HL-60/S4 treated with phorbol 12-myristate 13-acetate at 8.2 ng/mL for 4 days and 3 days (cell line): Measurements from ENCODE around the gene CLDN4.
"Not testable (repeated sequence)": the region's sequence is repeated elsewhere in the genome, so short reads cannot be mapped to it uniquely, and the experiment has no call there.

Experiments used
- in situ Hi-C: fragments of 300-500 bp; cut with MboI; formaldehyde crosslinking; loops from 2 replicates; pipeline ENCODE4 v1.15.0; 2022; ENCODE audit warnings: low sequenced_read_pairs

Gene CLDN4, protein sequence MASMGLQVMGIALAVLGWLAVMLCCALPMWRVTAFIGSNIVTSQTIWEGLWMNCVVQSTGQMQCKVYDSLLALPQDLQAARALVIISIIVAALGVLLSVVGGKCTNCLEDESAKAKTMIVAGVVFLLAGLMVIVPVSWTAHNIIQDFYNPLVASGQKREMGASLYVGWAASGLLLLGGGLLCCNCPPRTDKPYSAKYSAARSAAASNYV

GRCh38 chr7:73830681-73831583, at the start of gene CLDN4:
Gene CLDN4, plus strand, starts transcription at chr7:73830996. Its CDS starts 206 bp downstream, at chr7:73831202.
- in situ Hi-C loops = no loop called here

- in situ Hi-C loops = no loop called here
These were observed 44.2 kb upstream of the CLDN4 start for GRCh38 chr7:73786588-73786987.

DNA sequence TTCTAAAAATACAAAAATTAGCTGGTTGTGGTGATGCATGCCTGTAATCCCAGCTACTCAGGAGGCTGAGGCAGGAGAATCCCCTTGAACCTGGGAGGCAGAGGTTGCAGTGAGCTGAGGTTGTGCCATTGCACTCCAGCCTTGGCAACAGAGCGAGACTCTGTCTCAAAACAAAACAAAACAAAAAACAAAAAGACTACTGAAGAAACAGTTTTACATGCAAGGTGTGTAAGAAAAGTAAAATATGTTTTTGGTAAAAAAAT, 43.1 kb upstream of the CLDN4 start:
- in situ Hi-C loops = not testable (repeated sequence)

GRCh38 chr7:73789051-73789450, 41.7 kb upstream of the CLDN4 start:
- in situ Hi-C loops = no loop called here

DNA sequence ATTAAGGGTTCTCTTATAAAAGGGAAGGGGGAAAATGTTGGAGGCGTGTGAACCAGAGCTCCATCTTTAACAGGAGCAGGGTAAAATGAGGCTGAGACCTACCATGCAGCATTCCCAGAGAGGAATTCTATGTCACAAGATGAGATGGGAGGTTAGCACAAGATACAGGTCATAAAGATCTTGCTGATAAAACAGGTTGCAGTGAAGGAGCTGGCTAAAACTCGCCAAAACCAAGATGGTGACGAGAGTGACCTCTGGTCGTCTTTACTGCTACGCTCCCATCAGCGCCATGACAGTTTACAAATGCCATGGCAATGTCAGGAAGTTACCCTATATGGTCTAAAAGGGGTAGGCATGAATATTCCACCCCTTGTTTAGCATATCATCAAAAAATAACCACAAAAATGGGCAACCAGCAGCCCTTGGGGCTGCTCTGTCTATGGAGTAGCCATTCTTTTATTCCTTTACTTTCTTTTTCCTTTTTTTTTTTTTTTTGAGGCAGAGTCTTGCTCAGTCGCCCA, 39.6 kb upstream of the CLDN4 start:
- in situ Hi-C loops = not testable (repeated sequence)

DNA sequence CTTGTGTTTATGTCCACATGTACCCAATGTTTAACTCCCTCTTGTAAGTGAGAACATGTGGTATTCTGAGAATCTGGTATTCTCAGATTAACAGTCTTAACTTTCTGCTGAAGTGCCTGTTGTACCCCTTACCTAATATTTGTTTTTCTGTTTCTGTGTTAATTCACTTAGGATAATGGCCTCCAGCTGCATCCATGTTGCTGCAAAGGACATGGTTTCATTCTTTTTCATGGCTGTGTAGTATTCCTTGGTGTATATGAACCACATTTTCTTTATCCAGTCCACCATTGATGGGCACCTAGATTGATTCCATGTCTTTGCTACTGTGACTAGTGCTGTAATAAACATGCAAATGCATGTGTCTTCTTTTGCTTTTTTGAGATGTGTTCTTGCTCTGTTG, 35.6 kb upstream of the CLDN4 start:
- in situ Hi-C loops = not testable (repeated sequence)

GRCh38 chr7:73796656-73797055, 34.1 kb upstream of the CLDN4 start:
- in situ Hi-C loops = not testable (repeated sequence)

GRCh38 chr7:73797176-73797575, 33.6 kb upstream of the CLDN4 start:
- in situ Hi-C loops = not testable (repeated sequence)

DNA sequence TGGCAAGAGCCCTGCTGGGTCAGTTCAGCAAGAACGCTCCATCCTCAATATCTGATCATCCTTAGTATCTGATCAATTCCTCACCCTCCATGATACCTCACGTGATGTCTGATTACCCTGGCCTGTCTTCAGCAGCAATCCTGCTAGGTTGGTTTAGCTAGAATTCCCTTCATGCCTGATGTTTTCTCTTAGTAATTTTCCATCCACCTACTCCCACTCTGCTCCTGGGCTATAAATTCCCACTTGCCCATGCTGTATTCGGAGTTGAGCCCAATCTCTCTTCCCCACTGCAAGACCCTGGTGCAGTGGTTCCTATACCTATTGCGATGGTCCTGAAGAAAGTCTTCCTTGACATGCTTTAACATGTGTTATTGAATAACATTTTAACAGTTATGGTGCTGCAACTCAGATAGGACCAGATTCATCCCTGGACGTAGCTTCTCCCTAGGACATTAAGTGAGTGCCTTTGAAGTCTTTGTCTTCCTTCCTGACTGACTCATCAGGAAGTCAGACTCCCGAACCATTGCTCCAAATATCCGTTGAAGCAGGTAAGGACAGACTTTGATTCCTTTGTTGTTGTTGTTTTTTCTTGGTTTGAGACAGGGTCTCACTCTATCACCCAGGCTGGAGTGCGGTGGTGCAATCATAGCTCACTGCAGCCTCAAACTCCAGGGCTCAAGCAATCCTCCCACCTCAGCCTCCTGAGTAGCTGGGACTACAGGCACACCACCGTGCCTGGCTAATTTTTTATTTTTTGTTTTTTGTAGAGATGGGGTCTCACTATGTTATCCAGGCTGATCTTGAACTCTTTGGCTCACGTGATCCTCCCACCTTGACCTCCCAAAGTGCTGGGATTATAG, 31.3 kb upstream of the CLDN4 start:
- in situ Hi-C loops = no loop called here

- in situ Hi-C loops = no loop called here
These were observed 29.2 kb upstream of the CLDN4 start for GRCh38 chr7:73801577-73801976.

DNA sequence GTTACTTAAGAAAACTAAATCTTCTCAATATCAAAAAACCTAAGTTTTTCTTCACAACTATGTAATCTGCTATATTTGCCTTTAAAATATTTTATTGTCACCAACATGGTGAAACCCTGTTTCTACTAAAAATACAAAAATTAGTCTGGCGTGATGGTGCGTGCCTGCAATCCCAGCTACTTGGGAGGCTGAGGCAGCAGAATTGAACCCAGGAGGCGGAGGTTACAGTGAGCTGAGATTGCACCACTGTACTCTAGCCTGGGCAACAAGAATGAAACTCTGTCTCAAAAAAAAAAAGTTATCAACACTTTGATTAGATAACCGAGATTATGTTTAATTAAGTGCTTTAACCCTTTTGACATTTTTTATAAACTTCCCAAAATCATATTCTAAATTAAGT, 28.3 kb upstream of the CLDN4 start:
- in situ Hi-C loops = no loop called here

- in situ Hi-C loops = no loop called here
These were observed 21.3 kb upstream of the CLDN4 start for GRCh38 chr7:73809467-73809951.

DNA sequence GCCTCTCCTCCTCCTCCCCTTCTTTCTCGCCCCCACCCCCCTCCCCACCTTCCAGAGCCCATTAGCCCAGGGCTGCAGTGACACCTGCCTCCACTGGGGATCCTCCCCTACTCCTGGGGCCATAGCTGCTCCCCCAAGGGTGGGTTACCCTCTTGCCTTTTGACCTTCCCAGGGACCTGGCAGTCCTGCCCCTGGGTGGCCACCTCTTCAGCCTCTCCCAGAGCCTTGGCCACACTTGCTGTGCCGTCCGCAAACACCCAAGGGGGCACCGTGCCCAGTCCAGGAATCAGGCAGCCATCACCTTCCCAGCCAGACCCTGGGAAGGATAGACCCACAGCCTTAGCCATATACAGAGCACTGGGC, 19.8 kb upstream of the CLDN4 start:
- in situ Hi-C loops = no loop called here

DNA sequence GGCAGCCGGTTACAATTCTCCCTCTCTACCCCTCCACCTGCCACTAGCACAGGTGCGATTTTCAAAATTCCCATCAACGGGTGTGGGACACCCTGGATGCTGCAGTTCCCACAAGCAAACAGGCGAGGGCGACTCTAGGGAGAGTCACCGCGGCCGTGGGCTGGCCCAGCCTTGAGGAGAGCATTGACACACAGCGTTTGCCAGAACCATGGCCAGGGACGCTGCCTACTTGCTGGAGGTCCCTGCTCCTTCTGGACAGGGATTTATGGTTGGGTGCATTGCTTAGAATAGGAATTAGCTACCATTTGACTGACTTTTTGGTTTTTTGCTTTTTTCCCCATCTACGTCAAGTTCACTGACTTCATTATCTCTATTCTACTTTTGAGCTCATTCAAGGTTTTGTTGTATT, 19.0 kb upstream of the CLDN4 start:
- in situ Hi-C loops = no loop called here

- in situ Hi-C loops = no loop called here
These were observed 17.8 kb upstream of the CLDN4 start for GRCh38 chr7:73812996-73813395.

DNA sequence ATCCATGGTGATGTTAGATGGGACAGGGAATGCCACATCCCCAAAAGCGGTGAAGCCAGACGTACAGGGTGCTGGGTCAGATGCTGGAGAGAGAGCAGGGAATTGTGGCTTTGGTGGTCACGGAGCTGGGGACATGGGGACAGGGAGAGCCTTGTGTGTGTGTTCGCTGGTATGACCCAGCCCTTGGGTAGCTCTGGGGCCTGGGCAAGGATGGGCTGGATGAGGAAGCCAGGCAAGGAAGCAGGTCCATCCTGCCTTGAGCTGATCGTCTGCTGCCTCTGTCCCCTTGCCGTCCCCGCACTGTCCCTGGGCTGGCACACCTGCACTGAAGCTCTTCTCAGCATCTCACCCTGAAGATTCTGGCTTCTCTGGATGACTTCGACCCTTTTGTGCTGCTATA, 15.4 kb upstream of the CLDN4 start:
- in situ Hi-C loops = no loop called here

- in situ Hi-C loops = no loop called here
These were observed 13.7 kb upstream of the CLDN4 start for GRCh38 chr7:73817121-73817520.

DNA sequence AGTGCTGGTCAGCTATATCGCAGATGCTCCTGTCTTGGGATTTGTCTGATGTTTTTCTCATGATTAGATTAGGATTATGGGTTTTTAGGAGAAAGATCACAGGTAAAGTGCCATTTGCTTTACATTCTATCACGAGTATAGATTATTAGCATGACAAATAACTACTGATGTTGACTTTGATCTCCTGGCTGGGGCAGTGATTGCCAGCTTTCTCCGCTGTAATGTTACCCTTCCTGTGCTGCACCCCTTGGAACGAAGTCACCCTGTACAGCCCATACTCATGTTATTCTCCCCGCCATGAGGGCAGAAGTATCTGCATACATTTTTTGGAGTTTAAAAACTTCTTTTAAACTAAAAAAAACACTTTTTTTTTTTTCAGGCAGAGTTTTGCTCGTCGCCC, 10.8 kb upstream of the CLDN4 start:
- in situ Hi-C loops = no loop called here

DNA sequence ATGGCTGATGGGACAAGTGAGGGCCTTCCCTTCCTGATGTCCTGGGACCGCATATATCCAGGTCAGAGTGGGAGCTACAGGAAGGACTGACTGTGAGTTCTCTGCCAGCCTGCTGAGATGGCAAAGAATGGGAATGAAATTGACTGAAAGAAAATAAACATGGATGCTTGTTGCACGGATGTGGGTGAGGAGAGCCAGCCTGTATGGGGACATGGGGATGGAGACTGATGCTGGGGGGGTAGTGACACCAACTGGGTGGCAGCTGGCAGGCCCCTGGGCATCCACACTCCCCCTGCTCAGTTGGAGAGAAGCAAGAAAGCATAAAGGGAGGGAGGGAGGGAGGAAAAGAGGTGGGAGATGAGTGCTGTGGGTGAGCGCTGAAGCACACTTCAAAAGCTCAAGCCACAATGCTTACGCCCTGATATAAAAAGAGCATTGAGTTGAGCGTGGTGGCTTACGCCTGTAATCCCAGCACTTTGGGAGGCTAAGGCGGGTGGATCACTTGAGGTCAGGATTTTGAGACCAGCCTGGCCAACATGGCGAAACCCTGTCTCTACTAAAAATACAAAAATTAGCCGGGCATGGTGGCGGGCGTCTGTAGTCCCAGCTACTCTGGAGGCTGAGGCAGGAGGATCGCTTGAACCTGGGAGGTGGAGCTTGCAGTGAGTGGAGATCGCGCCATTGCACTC, 9.1 kb upstream of the CLDN4 start:
- in situ Hi-C loops = not testable (repeated sequence)

DNA sequence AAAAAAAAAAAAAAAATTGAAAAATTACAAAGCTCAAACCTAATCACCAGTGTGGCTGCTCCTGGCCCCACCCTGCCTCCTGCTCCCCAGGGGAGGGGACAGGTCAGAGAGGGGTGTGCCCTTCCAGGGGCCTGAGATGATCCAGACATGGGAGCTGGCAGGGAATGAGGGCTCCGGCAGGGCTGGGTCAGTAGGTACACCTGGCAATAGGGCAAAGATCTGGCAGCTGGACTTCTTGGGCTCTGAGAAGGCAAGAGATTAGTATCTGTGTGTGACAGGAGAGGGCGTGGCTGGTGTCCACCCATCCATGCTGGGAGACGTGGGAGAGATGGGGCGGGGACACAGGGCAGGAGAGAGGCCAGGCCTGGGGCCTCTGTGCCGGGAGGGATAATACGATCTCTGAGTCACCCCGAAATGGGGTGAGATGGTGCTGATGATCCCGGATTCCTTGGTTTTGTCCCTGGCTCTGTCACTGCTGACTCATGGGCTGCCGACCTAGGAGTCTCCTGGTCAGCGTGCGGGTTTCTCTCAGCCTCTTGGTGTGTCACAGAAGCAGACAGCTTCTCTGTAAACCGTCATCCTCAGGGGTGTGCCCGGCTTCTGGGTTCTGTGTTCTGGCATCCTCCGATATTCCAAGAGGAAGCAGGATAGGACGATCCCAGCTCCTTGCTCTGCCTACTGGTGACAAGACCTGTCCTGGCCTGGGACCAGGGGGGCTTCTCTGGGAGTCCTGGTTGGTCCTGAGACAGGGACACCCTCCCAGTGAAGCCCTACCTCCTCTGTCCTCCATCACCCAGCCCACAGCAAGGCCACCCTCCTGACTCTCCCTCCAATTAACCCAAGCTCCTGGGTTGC, 8.2 kb upstream of the CLDN4 start:
- in situ Hi-C loops = no loop called here
